ENCODE data around the gene OTUD3. TPM values are rescaled to one million over a fixed set of nuclear protein-coding genes. Genes with fewer than 3 reads are reported as not detected.
"Not testable (repeated sequence)": the region's sequence is repeated elsewhere in the genome, so short reads cannot be mapped to it uniquely, and the experiment has no call there.

Gene OTUD3
- polyA plus RNA-seq, 3 donors: 13.7 to 33.7 (median 21.8) TPM

GRCh38 chr1:19909971-19910370, 27.8 kb downstream of the OTUD3 start:
- no peak for DNase-seq

GRCh38 chr1:19910650-19911049, 28.5 kb downstream of the OTUD3 start:
- no peak for DNase-seq

GRCh38 chr1:19918057-19918456, 35.9 kb downstream of the OTUD3 start:
- peak; percentile 85 for DNase-seq

- DNase-seq: no peak
Observed at GRCh38 chr1:19920132-19920710, 38.0 kb downstream of the OTUD3 start.

- DNase-seq: no peak
Observed at GRCh38 chr1:19921310-19921709, 39.1 kb downstream of the OTUD3 start.

- no peak for DNase-seq
Observed at GRCh38 chr1:19922015-19922688, 40.0 kb downstream of the OTUD3 start.

GRCh38 chr1:19923137-19923952, 41.1 kb downstream of the OTUD3 start, which contains the start of gene PLA2G2E:
Gene PLA2G2E (minus strand): TSS chr1:19923617. CDS start chr1:19923559, 58 bp downstream.
- DNase-seq: no peak

GRCh38 chr1:19923953-19924346, 41.8 kb downstream of the OTUD3 start:
- no peak for DNase-seq

GRCh38 chr1:19925342-19926070, 43.3 kb downstream of the OTUD3 start:
- no peak for DNase-seq

GRCh38 chr1:19926296-19927129, 44.3 kb downstream of the OTUD3 start:
- no peak for DNase-seq

GRCh38 chr1:19927130-19927421, 44.9 kb downstream of the OTUD3 start:
- DNase-seq: not testable (repeated sequence)

- no peak for DNase-seq
Observed at GRCh38 chr1:19932866-19933265, 50.7 kb downstream of the OTUD3 start.

- DNase-seq: no peak
Observed at GRCh38 chr1:19934336-19934735, 52.1 kb downstream of the OTUD3 start.

- DNase-seq: no peak
Observed at GRCh38 chr1:19936061-19936750, 54.0 kb downstream of the OTUD3 start.

- no peak for DNase-seq
Observed at GRCh38 chr1:19938472-19938871, 56.3 kb downstream of the OTUD3 start.

GRCh38 chr1:19940486-19941205, 58.5 kb downstream of the OTUD3 start:
- DNase-seq: no peak

- DNase-seq: no peak
Observed at GRCh38 chr1:19941206-19941568, 59.0 kb downstream of the OTUD3 start.

- no peak for DNase-seq
Observed at GRCh38 chr1:19942088-19942487, 59.9 kb downstream of the OTUD3 start.

GRCh38 chr1:19942657-19943056, 60.5 kb downstream of the OTUD3 start:
- DNase-seq: no peak

GRCh38 chr1:19945914-19946313, 63.7 kb downstream of the OTUD3 start:
- DNase-seq: no peak
